ENCODE data around the gene UFSP2.

Gene UFSP2

DNA sequence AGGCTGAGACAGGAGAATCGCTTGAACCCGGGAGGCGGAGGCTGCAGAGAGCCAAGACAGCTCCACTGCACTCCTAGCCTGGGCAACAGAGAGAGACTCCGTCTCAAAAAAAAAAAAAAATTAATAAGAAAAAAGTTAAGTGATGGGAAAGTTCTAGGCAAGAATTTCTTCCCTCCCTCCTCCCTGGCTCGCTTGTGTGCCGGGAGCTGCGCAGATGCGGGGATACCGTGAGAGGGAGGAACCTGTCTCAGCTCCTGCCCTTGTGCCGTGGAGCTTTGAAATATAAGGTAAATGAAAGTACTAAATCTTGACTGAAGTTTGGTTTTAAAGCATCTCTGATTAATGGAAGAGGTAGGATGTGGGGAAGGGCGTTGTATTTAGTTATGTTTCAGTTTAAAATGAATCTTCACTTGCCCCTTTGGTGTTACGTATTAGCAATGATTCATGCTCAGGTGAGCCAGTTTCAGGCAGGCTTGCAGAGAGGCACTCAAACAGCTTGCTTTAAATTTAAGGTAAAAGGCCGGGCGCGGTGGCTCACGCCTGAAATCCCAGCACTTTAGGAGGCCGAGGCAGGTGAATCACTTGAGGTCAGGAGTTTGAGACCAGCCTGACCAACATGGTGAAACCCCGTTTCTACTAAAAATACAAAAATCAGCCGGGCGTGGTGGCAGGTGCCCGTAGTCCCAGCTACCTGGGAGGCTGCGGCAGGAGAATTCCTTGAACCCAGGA is 1.4 kb upstream of the UFSP2 start:
- DNase-seq, result no peak

DNA sequence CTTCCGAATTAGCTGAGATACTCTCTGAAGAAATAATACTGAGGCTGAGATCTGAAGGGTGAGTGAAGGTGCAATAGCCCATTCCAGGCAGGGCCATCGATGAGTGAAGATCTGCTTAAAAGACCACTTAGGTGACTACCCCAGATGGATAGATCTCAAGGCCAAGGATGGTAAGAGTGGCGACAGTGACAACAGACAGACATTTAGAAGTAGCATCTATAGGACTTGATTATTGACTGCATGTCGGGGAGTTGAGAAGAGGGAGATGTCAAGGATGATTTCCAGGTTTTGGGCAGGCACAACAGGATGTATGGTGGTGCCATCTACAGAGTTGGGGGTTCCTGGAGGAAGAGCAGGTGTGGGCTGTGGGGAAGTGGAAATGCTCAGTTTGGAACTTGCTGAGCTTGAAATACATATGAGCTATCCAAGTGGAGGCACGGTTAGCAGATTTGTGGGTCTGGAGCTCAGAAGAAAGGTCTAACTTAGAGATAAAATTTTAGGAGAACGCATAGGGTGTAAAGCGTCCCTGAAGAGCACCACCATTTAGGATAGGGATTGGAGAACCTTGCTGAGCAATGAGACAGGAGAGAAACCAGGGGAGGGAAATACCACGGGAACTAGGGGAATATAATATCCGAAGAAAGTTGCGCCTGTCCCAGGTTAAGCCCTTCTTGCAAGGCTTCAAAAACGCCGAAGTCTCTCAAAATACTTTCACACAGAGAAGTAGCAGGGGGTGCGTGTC is 688 bp downstream of the UFSP2 start:
- peak; percentile 22 for DNase-seq

DNA sequence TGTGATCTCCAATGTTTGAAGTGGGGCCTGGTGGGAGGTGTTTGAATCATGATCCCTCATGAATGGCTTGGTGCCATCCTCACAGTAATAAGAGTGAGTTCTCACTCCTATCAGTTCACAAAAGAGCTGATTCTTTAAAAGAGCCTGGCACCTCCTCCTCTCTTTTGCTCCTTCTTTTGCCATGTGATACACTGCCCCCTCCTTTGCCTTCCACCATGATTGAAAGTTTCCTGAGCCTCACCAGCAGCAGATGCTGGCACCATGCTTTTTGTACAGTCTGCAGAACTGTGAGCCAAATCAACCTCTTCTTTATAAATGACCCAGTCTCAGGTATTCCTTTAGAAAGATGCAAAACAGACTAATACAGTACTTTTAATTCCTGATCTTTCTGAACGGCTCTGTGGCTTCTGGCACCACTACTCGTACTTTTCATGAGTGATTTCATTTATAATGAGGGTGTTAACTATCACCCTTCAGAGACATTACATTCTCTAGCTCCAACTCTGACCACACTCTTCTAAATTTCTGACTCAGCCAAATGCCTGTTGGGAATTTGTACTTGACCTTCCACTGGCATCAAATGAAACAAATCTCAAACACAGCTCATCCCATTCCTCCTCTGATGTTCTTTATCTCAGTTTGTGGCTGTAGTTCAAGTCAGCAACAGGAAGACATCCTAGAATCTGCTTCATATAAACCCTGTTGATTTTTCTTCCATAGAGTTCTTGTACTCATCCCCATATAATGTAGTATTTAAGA is 4.2 kb downstream of the UFSP2 start:
- DNase-seq, result no peak

DNA sequence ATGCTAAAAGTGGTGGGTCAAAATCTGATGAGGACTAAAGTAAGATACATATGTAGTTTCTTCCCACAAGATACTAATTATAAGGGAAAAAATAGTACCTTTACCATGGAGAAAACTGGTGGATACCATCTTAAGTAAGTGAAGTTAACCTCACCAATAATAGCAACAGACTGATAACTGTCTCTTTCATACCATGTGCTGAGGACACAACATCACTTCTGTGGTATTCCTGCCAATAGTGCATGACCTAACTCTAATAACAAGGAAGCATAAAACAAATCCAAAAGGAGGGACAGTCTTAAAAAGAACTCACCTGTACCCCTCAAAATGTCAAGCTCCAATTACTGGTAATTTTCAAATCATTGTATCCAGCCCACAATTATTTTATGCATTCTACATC is 8.8 kb downstream of the UFSP2 start:
- no peak for DNase-seq

DNA sequence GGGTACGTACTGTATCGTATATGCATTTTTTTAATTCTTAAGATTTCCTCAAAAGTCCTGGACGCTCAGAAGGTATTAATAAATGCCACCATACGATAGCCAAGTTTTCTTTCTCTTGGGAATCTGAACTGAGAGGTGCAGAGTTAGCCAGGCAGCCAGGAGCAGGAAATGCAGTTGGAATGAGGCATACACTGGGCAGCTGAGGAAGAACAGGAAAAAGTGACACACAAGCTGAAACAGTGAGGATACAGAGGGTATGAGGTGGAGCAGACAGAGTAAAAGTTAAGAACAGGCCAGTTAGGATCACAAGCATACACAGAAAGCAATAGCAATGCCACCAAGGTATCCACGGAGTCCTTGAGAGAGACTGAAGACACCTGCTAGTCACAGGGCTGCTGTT is 13.4 kb downstream of the UFSP2 start:
- no peak for DNase-seq

DNA sequence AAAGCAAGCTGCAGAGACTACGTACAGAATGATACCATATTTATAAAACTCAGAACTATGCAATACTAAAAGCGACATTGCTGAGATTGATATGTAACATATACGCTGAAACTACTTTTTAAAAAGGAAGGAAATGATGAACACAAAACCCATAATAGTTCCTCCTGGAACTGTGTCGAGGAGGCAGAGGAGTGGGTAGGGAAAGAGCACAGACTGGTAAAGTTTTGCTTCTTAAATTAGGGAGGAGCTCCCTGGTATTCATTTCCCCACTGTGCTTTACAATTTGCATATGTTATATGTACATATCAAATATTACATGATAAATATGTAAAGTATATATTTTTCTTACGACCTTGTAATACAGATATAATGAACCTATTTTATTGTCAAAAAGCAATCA is 13.9 kb downstream of the UFSP2 start:
- DNase-seq, result no peak

DNA sequence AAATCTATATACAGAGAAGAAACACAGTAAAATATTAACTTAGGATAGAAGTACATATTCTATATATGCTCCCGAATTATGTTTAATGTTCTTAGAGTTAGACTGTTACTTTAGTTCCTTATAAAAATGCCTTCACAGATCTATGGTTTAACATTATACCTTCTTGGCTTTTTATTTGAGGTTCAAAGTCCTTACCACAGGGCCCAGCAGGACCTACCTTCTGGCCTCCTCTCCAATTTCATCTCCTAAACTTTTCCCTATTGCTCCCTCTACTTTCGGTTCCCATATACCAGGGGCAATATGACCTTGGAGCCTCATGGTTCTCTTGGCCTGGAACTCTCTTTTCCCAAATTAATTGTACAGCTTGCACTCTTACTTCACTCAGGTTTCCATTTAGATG is 17.3 kb downstream of the UFSP2 start:
- no peak for DNase-seq

DNA sequence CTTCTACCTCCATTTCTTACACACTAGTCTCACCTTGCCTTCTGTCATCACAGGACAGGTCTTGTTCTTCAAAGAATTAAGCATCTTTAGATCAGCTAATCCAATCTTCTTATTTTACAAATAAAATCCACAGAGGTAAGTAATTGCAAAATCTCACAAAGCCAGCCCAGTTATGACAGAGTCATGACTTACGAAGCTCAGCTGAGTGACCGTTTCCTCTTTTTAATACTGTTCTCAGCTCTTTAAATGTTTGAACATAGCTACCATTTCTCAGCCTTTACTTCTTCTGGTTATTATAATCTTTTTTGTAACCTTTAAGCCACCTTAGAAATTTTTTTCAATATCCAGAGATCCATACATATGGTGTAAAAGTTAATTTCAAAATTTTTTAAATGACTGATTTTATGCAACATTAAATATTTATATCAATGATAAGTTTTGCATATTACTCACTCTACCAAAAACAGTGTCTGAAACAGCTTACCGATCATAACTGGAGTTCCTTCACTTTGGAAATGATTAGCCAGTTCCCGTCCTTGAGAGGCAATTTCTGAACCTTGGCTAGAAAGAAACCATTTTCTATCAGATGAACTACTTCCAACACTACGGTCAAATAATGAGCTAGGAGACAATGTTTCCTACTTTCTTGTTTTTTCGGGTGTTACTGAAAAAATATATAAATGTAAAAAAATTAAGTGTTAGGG is 20.3 kb downstream of the UFSP2 start:
- no peak for DNase-seq

DNA sequence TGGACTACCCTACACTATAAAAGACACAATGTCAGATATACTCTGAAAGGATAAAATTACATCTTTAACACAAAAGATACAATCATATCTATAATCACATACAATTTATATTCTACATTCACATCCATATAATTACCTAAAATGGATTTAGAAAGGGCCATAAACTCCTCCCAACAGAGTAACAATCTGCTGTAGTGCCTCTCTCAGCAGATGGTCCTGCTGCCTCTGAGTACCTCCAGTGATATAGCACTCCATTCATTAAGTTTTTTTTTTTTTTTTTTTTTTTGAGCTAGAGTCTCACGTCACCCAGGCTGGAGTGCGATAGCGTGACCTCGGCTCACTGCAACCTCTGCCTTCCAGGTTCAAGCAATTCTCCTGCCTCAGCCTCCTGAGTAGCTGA is 21.7 kb downstream of the UFSP2 start:
- DNase-seq, result no peak

DNA sequence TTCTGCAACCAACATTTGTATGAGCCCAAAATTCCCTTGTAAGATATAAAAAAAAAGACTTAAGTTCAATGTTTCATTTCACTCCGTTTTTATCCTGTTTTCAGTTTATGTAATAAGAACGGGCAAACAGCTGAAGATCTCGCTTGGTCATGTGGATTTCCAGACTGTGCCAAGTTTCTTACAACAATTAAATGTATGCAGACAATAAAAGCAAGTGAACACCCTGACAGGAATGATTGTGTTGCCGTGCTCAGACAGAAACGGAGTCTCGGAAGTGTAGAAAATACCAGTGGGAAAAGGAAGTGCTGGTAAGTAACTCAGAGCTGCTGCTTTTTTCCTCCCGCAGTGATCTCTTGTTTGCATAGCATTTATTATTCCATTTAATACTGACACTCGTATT is 26.3 kb downstream of the UFSP2 start:
- no peak for DNase-seq

DNA sequence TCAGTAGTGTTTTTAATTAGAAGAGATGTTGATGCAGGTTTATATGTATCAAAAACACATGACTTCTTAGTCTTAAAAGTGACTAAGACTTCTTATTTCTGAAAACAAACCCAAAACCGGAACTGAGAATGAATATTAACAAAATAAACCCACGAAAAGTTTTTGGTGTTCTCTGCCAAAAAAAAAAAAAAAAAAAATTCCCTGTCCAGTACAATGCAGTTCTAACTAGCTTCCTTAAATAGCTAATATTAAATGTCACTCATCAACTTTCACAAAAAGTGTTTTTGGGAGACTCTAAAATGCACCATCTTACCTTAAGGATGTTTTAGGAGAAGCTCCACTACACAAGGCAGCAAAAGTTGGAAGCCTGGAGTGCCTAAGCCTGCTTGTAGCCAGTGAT is 27.1 kb downstream of the UFSP2 start:
- DNase-seq, result no peak

DNA sequence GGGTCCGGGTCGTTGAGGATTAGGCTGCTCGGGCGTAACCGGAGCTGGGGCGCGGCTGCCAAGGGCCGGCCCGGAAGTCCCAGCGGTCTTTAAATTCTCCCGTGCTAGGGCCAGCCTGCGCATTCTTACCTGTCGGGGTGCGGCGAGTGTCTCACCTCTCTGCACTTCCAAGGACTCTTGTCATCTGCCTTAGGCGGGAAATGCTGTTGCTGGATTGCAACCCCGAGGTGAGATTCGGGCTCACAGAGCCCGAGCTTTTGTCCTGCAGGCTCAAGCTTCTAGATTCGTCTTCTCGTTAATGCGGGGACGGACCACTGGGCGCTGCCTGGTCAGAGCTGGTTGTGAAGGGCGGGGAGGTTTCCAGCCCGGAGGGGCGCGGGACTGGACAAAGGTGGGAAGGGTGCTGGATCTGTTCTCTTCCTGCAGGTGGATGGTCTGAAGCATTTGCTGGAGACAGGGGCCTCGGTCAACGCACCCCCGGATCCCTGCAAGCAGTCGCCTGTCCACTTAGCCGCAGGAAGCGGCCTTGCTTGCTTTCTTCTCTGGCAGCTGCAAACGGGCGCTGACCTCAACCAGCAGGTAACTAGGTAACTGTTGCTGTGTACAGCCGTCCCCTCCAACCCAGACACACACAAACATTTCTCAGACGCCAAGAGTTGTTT is 28.9 kb downstream of the UFSP2 start, which contains the start of gene ANKRD37:
Gene ANKRD37, plus strand, starts transcription at position 118 of the 662 bp plus-strand sequence. Its CDS starts 83 bp downstream, at position 201.
- DNase-seq, result no peak

DNA sequence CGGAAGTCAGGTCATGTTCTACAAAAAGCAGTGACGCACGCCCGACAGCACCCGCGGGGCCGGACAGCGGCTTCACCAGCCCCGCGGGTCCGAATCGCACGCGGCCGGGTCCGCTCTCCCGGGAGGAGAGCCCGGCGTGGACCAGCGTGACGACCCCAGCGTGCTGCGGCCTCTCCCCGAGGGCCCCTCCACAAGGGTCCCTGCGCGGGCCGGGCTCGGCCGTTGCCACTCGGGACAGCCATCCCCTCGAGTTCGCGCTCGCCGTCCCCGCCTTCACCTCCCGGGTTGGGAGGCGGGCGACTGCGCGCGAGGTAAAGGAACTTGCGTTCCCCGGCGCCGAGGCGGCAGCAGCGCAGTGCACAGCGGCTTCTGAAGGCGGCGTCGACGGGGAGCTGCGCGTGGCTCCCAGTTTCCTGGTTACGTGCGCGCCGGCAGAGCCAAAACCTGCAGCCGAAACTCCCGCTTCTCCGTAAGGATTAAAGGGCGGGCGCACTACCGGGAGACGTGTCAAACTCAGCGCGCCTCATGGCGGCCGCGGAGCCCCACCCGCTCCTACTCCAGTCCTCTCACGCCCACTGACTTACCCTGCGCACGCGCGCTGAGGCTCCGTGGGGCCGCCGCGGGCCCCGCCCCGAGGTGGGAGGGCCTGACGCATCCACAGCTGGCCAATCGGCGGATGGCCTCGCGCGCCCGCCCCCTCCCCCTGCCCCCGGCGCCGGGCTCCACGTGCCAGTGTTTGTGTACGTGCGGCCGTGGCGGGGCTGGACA is 29.6 kb downstream of the UFSP2 start:
- DNase-seq, result peak; percentile 97

DNA sequence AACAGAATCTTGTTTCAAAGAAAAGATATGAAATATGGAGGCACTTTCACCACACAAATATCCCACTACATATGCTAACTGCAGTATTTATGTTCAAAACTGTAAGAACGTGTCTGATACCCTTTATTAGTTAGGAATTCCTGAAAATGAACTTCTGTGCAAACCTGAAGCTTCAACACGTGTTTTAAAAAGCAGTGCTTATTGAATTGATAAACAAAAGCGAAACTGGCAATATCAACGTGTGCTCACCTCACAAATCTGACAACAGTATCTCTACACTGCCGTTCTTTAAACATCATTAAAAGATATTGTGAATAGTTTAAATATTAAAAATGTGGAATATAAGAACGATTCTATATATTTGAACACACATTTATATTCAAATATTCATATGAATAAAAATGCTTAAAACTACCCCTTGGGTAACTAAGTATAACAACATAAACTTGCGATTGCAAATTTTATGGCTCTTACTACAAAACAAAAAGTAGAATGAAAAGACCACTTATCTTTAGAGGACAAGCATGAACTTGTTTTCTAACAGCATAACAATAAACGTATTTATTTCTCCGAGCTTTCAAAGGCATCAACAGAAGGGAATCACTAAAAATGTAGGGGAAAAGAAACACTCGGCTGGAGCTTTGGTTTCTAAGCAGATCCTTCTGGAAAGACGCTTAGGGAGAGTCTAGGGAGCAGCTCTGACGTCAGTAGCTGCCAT is 30.4 kb downstream of the UFSP2 start, which contains the start of gene LRP2BP:
Gene LRP2BP, minus strand, starts transcription at position 687 of the 718 bp plus-strand sequence. CDS start 17,738 bp downstream, outside the sequence.
- DNase-seq, result peak; percentile 33

DNA sequence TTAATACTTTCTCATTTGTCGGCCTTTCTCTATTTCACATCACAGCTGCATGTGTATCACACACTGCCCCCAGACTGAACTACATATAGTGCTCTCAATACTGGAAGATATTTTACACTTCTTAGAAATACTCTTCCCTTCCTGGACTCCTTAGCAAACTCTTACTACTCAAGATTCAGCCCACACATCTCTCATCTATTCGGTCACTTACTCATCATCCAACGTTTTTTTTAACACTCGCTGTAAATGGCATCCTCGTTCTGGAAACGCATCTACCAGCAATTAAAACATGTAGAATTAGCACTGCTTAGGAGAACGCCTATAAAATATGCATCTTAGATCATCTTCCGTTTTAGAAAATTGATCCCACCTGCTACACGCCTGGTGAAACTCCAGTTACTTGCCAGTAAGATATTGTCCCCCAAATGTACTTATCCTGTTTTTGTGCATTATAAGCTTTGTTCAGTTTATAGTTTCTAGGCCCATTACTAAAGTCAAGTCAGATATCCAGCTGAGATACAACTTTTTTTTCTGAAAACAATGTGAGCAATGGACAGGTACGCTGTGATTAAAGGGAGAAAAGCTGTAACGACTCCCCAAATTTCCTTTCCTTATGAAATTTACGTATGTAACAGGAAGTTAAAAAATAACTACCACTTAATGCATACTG is 31.1 kb downstream of the UFSP2 start:
- DNase-seq, result peak; percentile 20

DNA sequence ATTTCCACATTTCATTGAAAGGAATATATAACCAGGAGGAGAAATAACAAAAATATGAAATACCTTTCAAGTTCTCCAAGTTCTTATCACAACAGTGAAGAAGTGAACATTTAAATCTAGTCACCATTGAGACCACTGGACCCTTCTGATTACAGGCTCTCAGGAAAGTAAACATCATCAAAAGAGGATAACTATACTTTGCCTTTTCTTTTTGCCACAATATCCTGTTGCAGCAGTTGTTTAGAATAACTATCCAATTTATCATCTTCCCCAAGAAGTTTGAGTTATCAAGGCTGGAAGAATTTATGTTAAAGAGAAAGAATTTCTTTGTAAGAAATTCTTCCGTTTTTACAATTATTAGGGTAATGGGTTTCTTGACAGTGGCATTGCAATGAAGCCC is 33.6 kb downstream of the UFSP2 start:
- DNase-seq, result no peak

DNA sequence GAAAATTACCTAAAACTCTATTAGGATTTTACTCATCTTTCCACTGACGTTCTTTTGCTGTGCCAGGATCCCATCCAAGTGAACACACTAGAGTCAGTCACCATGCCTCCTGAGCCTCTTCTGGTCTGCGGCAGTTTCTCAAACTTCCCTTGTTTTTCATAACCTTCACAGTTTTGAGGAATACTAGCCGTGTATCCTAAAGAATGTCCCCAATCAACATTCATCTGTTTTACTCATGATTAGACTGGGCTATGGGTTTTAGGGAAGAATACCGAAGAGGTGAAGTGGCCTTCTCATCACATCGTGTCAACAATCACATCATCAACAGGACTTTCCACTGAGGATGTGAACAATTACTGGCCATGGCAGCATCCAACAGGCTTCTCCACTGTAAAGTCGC is 34.8 kb downstream of the UFSP2 start:
- no peak for DNase-seq

DNA sequence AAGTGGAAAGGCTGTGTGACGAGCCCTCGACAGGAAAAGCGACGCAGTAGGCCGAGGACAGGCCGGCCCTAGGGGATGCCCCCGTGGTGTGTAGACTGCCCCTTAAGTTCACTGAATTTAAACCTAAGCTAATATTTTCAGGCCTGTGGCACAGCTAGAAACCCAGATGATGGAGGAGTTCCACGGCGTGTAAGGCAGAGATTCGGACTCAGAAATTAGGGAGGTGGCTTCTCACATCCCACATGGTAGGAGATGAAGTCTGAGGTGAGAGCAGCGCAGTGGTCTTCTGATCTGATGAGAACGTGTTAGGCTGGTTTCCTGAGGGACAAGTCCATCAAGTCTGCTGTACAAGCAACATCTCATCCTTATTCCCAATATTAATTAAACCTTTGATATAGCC is 37.8 kb downstream of the UFSP2 start:
- DNase-seq, result no peak

DNA sequence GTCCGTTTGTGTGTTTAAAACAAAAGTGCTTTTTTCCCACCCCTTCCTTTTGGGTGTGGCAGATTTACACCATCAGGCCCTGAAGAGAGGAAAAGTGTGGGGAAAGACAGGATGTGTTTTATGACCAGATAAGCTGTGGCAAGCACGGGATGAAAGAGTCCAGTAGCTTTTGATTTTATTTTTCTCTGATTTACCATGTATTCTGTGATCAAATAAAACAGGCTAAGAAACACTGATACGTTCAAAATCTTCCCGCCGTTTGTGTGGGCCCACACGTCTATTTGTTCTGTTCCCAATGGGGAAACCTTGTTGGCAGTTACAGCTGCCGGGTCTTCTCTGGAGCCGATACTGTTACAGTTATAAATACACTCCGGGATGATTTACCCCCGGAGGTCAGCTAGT is 40.8 kb downstream of the UFSP2 start:
- DNase-seq, result no peak

DNA sequence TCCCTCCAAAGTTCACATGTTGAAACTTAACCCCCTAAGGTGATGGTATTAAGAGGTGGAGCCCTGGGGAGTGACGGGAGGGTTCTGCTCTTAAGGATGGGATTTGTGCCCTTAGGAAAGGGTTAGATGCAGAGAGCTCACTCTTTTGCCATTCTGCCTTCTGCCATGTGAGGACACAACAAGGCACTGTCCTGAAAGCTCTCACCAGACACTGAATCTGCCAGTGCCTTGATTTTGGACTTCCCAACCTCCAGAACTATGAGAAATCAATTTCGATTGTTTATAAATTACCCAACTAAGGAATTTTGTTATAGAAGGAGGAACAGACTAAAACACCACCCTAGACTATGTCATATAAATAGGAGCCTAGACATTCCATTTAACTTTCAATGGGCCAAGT is 41.7 kb downstream of the UFSP2 start:
- DNase-seq, result no peak

Measured in CD4-positive, alpha-beta T cell treated with Interleukin-12 subunit alpha and Interleukin-12 subunit beta, for 1 hour (primary cell).